Measurements from ENCODE around the gene ATP8A2. TPM values are rescaled to one million over a fixed set of nuclear protein-coding genes. Genes with fewer than 3 reads are reported as not detected.

ATP8A2 gene
- total RNA-seq, 4 donors from 2014 or later = 0.29 to 0.65 (median 0.46) TPM

- WGBS = 84% methylated on average over 9 of the region's 9 CpGs
These were observed 645.6 kb downstream of the ATP8A2 start for GRCh38 chr13:26017196-26017921.

GRCh38 chr13:26017932-26018665 is 646.3 kb downstream of the ATP8A2 start:
- no peak overlapping the region for H3K4me3 ChIP-seq
- no peak for DNase-seq (ENCODE audit: extremely low spot score)
- H3K27me3 ChIP-seq = peaks cover 0 to 7% (median 0%) of the 10 kb centered on the region in 4 donors
- H3K27ac ChIP-seq (replicated peaks in 1 of 4) = no peak overlapping the region
- TF ChIP-seq EP300 (IDR thresholded peaks at IDR 0.05) = no peak
- TF ChIP-seq POLR2AphosphoS5 (IDR thresholded peaks at IDR 0.05) = no peak
- no peak for TF ChIP-seq CTCF (IDR thresholded peaks at IDR 0.05)
- TF ChIP-seq POLR2A (IDR thresholded peaks at IDR 0.05; ENCODE audit: low read depth) = no peak
- H3K4me1 ChIP-seq = peaks cover 0 to 9% (median 3%) of the 10 kb centered on the region in 4 donors
- H3K36me3 ChIP-seq = no peaks in the 10 kb centered on the region
- intact Hi-C loops (cut with DNase I) = no loop called here
- WGBS = 78% methylated on average over 6 of the region's 6 CpGs
- H3K9me3 ChIP-seq = no peaks in the 10 kb centered on the region

More at GRCh38 chr13:26017196-26017921, 645.6 kb downstream of the ATP8A2 start:
- Histone ChIP-seq H3K9me3 (no peaks in the 10 kb centered on the region), H3K4me1 (peaks cover 1 to 6% (median 4%) of the 10 kb centered on the region in 4 donors), H3K36me3 (no peaks in the 10 kb centered on the region), H3K4me3 (no peak overlapping the region), H3K27ac (replicated peaks in 1 of 4) (no peak overlapping the region), H3K27me3 (peaks cover 0 to 15% (median 0%) of the 10 kb centered on the region in 4 donors)
- no peak for DNase-seq (ENCODE audit: extremely low spot score)
- intact Hi-C loops (cut with DNase I) = no loop called here
- TF ChIP-seq CTCF (IDR thresholded peaks at IDR 0.05) (no peak), POLR2A (IDR thresholded peaks at IDR 0.05; ENCODE audit: low read depth) (no peak), POLR2AphosphoS5 (IDR thresholded peaks at IDR 0.05) (no peak), EP300 (IDR thresholded peaks at IDR 0.05) (no peak)

GRCh38 chr13:26019251-26019650 is 647.5 kb downstream of the ATP8A2 start:
- intact Hi-C loops (cut with DNase I) = no loop called here
- no peaks in the 10 kb centered on the region for H3K9me3 ChIP-seq
- H3K4me3 ChIP-seq = no peak overlapping the region
- H3K27me3 ChIP-seq = peaks cover 0 to 5% (median 0%) of the 10 kb centered on the region in 4 donors
- DNase-seq (ENCODE audit: extremely low spot score) = no peak
- peaks cover 0 to 9% (median 6%) of the 10 kb centered on the region in 4 donors for H3K4me1 ChIP-seq
- 85% methylated on average over 7 of the region's 7 CpGs for WGBS
- H3K36me3 ChIP-seq = no peaks in the 10 kb centered on the region
- no peak overlapping the region for H3K27ac ChIP-seq (replicated peaks in 1 of 4)
- no peak for TF ChIP-seq EP300 (IDR thresholded peaks at IDR 0.05)
- no peak for TF ChIP-seq POLR2A (IDR thresholded peaks at IDR 0.05; ENCODE audit: low read depth)
- TF ChIP-seq CTCF (IDR thresholded peaks at IDR 0.05) = no peak
- TF ChIP-seq POLR2AphosphoS5 (IDR thresholded peaks at IDR 0.05) = no peak

- peaks cover 0 to 12% (median 7%) of the 10 kb centered on the region in 4 donors for H3K4me1 ChIP-seq
- no peaks in the 10 kb centered on the region for H3K9me3 ChIP-seq
- WGBS = 83% methylated on average over 22 of the region's 22 CpGs
- no peaks in the 10 kb centered on the region for H3K36me3 ChIP-seq
- H3K27me3 ChIP-seq = peaks cover 0 to 5% (median 0%) of the 10 kb centered on the region in 4 donors
- intact Hi-C loops (cut with DNase I) = no loop called here
- H3K4me3 ChIP-seq = no peak overlapping the region
- TF ChIP-seq POLR2AphosphoS5 (IDR thresholded peaks at IDR 0.05) = no peak
- TF ChIP-seq POLR2A (IDR thresholded peaks at IDR 0.05; ENCODE audit: low read depth) = no peak
- no peak for TF ChIP-seq CTCF (IDR thresholded peaks at IDR 0.05)
- no peak for TF ChIP-seq EP300 (IDR thresholded peaks at IDR 0.05)
- H3K27ac ChIP-seq (replicated peaks in 1 of 4) = no peak overlapping the region
- DNase-seq (ENCODE audit: extremely low spot score) = no peak
These were observed 648.4 kb downstream of the ATP8A2 start for GRCh38 chr13:26019881-26020870.
